Femur (tissue), 1 donor: ENCODE results near the gene COX5A.

Experiments
- DNase-seq: peaks from one replicate; pipeline ENCODE4 v3.0.0-alpha.2; 2017

Gene COX5A

DNA sequence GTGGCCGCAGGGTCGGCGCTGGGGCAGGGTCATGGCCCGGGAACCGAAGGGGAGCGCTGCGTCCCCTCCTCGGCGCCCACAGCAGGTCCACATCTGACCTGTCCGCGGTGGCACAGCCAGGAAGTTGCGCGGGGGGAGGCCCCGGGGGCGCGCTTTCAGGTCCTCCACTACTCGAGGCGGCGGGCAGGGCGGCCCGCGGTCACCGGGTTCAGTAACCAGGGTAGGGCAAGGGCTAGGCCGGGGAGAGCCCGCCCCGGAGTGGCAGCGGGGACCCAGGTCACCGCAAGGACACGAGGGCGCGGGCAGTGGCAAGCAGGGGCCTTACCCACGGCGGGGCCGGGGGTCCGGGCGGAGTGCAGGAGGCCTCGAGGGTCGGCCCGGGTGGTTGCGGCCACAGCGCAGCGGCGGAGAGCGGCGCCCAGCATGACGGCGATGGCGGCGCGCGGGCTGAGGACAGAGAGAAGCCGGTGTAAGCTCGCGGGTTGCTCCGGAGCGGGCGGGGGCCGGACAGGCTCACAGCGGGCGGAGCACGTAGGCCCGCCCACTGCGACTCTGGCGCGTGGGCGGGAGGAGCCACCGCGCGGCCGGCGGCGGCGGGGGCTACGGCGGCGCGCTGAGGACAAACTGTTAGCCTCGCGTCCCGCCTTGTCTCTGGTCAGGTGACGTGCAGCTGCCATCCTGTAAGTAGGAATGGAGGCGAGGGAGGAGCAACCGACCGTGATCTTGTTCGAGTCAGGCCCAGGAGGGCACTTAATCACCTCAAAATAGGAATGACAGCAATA, at the start of gene COX5A:
COX5A (minus strand) TSS at position 484 of the 782 bp plus-strand sequence; CDS start at position 425, 59 bp downstream.
- DNase-seq: peak; percentile 97

DNA sequence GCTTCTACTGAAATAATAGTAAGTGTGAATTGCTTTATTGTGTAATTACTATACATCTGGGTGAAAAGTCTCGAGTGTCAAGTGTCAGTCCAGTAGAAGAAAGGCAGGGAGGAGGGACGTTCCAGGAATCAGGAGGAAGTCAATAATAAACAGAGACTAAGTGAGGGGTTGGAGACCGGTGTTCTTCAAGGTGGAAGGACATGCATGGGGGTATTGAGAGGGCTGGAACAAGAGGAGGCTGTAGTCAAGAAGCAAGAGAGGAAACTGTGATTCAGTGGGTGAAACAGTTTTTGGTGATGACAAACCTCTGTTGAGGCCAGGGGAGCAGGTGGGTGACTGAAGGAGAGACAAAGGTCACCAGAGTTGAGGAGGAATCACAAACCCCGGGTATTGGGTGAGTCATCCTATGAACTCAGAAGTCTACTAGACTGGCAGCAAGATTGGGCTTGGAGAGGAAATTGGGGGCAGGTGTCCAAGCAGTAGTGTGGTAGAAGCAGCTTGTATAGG, 45.9 kb upstream of the COX5A start:
- no peak for DNase-seq

- DNase-seq: no peak
Measured at GRCh38 chr15:74982183-74982582, 44.3 kb upstream of the COX5A start.

GRCh38 chr15:74978503-74978902, 40.6 kb upstream of the COX5A start:
- no peak for DNase-seq

DNA sequence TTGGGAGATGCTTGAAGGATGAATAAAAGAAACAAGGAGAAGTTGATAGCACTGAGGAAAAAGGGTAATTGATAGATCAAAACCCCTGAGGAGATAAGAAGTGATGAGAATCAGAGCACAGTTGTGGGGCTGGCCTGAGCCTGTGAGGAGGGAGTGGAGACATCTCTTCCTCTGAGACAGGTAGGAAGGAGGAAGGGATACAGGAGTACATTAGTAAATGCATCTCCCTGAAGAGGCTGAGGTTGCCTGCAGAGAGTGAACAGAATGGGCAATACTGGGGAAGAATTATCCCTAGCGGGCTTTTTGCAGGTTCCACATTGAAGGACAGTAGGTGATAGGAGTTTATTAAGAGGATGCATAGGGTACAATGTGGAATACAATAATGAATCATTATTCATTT, 40.2 kb upstream of the COX5A start:
- DNase-seq: no peak

DNA sequence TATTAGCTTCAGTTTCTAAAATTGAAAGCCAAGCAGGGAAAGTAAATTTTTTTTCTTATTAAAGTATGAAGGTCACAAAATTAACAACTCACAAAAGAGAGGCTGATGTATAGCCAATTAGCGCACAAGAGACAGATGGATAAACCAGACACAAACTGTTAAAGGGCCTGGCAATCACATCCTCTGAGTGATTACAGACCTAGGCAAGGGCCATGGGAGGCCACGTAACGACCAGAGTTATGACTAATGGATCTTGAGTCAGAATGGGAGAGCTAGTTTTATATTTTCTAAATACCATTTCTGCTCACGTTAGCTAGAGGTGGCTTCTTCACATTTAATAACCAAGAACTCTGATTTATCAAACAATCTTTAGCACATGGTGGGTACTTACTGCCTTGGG, 39.7 kb upstream of the COX5A start:
- DNase-seq: no peak

DNA sequence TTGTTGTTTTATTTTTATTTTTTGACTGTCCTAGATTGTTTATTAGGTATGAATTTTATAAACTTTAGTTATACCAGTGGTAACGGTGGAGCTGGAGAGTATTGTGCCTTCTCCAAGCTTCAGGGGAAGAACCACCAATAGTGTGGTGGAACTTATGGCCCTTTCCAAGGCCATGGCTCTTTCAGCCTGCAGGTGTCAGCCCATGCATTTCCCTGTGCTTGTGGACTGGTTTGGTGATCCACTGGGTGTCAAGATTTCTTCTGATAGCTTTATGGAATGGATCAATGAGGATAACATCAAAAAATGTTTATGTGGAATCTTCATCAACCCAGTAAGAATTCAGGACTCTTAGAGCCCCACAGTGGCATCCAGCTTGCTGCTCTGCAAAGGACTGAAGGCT, 38.3 kb upstream of the COX5A start:
- no peak for DNase-seq

DNA sequence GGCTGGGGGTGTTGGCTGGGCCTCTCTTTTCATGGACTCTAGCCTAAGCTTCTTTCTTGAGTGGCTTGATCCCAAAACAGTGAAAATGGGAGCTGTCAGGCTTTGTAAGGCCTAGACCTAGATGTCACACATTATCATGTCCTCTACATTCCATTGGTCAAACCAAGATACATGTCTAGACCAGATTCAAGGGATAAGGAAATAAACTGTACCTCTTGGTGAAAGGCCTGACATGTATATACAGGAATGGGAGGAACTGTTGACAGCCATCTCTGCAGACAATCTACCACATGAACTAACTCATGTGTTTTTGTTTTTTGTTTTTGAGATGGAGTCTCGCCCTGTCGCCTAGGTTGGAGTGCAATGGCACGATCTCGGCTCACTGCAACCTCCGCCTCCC, 29.8 kb upstream of the COX5A start:
- DNase-seq: no peak

GRCh38 chr15:74964794-74965193, 26.9 kb upstream of the COX5A start:
- peak; percentile 24 for DNase-seq

GRCh38 chr15:74963213-74963612, 25.3 kb upstream of the COX5A start:
- DNase-seq: no peak

DNA sequence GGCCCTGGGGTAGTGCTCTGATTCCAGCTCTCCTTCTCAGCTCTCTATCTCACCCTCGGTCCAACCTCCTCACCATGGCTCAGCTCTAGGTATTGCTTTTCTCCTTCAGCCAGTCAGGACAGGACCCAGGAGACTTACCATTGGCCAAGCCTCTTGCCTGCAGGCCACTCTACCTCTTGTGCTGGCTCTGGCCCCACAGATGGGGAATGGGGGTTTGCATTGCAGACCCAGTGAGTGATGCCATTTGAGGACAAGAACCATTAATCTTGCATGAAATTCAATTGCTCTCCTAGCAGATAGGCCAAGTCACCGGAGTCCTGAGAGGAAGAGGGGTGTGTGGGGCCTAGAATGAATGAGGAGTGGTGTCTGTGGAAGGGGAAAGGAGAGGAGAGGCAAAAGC, 24.8 kb upstream of the COX5A start:
- DNase-seq: no peak

DNA sequence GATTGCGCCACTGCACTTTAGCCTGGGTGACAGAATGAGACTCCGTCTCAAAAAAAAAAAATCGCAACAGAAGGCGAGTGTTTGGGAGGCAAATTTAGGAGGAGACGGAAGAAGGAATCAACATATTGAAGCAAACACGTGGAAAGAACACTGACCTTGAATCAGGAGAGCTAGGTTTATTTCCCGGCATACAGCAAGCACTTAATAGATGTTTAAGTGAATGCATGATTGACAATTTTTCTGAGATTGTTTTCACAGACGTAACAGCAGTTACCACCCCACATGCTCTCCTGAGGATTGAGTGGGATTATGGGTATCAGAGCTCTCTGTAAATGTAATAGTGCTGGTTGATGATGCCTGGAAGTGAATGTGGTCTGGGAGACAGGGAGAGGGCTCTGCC, 24.3 kb upstream of the COX5A start:
- no peak for DNase-seq

DNA sequence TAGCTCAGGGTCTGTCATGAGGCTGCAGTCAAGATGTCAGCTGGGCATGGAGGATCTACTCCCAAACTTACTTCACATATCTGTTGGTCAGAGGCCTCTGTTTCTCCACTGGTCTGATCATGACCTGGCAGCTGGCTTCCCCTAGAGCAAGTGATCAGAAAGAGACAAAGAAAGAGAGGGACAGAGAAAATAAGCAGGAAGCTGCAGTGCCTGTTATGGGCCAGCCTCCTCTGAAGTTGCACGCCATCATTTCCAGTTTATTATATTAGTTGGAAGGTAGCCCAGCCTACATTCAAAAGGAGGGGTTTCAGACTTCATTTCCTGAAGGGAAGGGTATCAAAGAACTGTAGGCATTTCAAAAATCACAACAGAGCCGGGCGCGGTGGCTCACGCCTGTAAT, 23.7 kb upstream of the COX5A start:
- no peak for DNase-seq

GRCh38 chr15:74960995-74961588, 23.2 kb upstream of the COX5A start:
- DNase-seq: no peak

- DNase-seq: no peak
Measured at GRCh38 chr15:74960286-74960685, 22.4 kb upstream of the COX5A start.

DNA sequence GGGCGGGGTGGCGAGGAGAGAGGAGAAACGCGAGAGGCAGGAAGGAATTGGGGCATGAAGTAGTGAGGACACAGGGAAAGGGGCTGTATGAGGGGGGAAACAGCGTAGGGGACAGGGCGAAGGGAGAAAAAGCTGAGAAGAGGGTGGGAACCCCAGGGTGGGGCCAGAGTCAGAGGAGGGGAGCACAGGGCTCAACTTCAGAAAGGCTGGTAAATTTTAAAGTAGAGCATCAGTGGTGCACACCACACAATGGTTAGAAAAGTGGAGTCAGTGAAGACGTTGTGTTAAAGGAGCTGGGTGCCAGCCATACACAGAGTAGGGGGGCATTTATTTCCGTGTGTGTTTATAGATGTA, 21.7 kb upstream of the COX5A start:
- DNase-seq: no peak

- no peak for DNase-seq
Measured at GRCh38 chr15:74958908-74959585, 21.2 kb upstream of the COX5A start.

GRCh38 chr15:74958320-74958907, 20.5 kb upstream of the COX5A start:
- peak; percentile 44 for DNase-seq

DNA sequence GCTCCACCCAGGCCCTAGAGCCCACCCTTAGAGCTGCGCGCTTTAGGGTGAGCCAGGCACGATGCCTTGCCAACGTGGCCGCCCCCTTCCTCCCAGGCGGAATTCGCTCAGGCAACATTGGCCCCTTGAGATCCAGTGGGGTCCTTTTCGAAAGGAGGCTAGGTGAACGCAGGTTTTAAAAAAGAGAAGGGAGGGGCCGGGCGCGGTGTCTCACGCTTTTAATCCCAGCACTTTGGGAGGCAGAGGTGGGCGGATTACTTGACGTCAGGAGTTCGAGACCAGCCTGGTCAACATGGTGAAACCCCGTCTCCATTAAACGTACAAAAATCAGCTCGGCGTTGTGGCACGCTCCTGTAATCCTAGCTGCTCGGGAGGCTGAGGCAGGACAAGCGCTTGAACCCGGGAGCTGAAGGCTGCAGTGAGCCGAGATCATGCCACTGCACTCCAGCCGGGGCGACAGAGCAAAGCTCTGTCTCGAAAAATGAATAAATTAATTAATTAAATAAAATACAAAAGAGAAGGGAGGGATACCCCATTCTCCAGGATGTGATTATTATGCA, 19.7 kb upstream of the COX5A start:
- DNase-seq: peak; percentile 37

GRCh38 chr15:74956648-74957475, 19.0 kb upstream of the COX5A start, which contains the start of gene RPP25:
Gene RPP25, minus strand, starts transcription at chr15:74956772. Its CDS starts 189 bp downstream, at chr15:74956583.
- peak; percentile 77 for DNase-seq

GRCh38 chr15:74955796-74956647, 18.1 kb upstream of the COX5A start:
- peak; percentile 73 for DNase-seq
